HEK293 (cell line): ENCODE results near the gene DMD.

Experiments
- CTCF ChIA-PET: fragments of 350-600 bp; formaldehyde crosslinking; extraction: SDS; loops from one replicate; lab custom pipeline; 2021; ENCODE audit warnings: antibody characterized with exemption; lab: Yijun Ruan, JAX
- POLR2A ChIA-PET: fragments of 300-600 bp; formaldehyde crosslinking; extraction: SDS; loops from one replicate; lab custom pipeline; 2020; ENCODE audit warnings: antibody characterized with exemption, inconsistent platforms; lab: Yijun Ruan, JAX
- H3K27ac ChIP-seq: fragments of 200-500 bp; sonication (Bioruptor generic); 2 replicates; pipeline ENCODE4 v1.5.1; 2014; ENCODE audit warnings: low read depth, low read length, control low read depth, inconsistent platforms; ENCODE audit errors: extremely low read depth
- H3K36me3 ChIP-seq, 2 experiments: fragments of 200-500 bp in 1 of 2; sonication (Bioruptor generic) in 1 of 2; 1 replicate in 1 of 2; 2 replicates in 1 of 2; pipeline ENCODE4 v1.5.1; 2014 to 2017; ENCODE audit warnings: inconsistent platforms in 2 of 2, low read length in 2 of 2; ENCODE audit not compliant: control insufficient read depth in 2 of 2, insufficient read depth in 1 of 2
- H3K4me1 ChIP-seq: fragments of 200-500 bp; sonication (Bioruptor generic); 2 replicates; pipeline ENCODE4 v1.5.1; 2014; ENCODE audit warnings: mild to moderate bottlenecking, low read length, inconsistent platforms; ENCODE audit not compliant: control insufficient read depth, insufficient read depth
- H3K4me3 ChIP-seq: 2 replicates; pipeline ENCODE4 v1.5.1; 2011; ENCODE audit warnings: low read depth, mild to moderate bottlenecking, control low read depth, low read length, moderate library complexity
- H3K9me3 ChIP-seq: fragments of 200-500 bp; sonication (Bioruptor generic); 2 replicates; pipeline ENCODE4 v1.5.1; 2014; ENCODE audit warnings: low read depth, low read length, inconsistent platforms; ENCODE audit not compliant: control insufficient read depth, insufficient read depth
- FEZF1 ChIP-seq: fragments of 450-650 bp; formaldehyde crosslinking; IDR thresholded peaks from 2 replicates; pipeline ENCODE4 v1.5.1; 2016; ENCODE audit warnings: missing biosample characterization, missing genetic modification characterization
- PRDM1 ChIP-seq: fragments of 450-650 bp; formaldehyde crosslinking; IDR thresholded peaks from 2 replicates; pipeline ENCODE4; 2016; ENCODE audit warnings: missing biosample characterization, missing genetic modification characterization
- RBAK ChIP-seq: fragments of 450-650 bp; formaldehyde crosslinking; IDR thresholded peaks from 2 replicates; pipeline ENCODE4 v1.5.1; 2016; ENCODE audit warnings: missing biosample characterization, missing genetic modification characterization
- TCF7L2 ChIP-seq: IDR thresholded peaks from 2 replicates; pipeline ENCODE4 v1.6.1; 2011; ENCODE audit warnings: low read depth, mild to moderate bottlenecking, inconsistent platforms, low read length, moderate library complexity, borderline replicate concordance
- YY2 ChIP-seq: fragments of 450-650 bp; formaldehyde crosslinking; IDR thresholded peaks from 2 replicates; pipeline ENCODE4 v1.5.1; 2016; ENCODE audit warnings: missing biosample characterization, missing genetic modification characterization
- ZBTB21 ChIP-seq: fragments of 450-650 bp; formaldehyde crosslinking; IDR thresholded peaks from 2 replicates; pipeline ENCODE4 v1.5.1; 2017; ENCODE audit warnings: missing biosample characterization, missing genetic modification characterization
- ZBTB7A ChIP-seq: fragments of 450-650 bp; formaldehyde crosslinking; IDR thresholded peaks from 2 replicates; pipeline ENCODE4 v1.5.1; 2016; ENCODE audit warnings: low read depth, missing biosample characterization, missing genetic modification characterization
- ZFHX2 ChIP-seq: fragments of 450-650 bp; formaldehyde crosslinking; conservative IDR thresholded peaks from 2 replicates; pipeline ENCODE4 v1.5.1; 2016; ENCODE audit warnings: missing biosample characterization, missing genetic modification characterization
- ZFP41 ChIP-seq: fragments of 450-650 bp; formaldehyde crosslinking; IDR thresholded peaks from 2 replicates; pipeline ENCODE4 v1.5.1; 2016; ENCODE audit warnings: missing biosample characterization, missing genetic modification characterization, borderline replicate concordance
- ZNF19 ChIP-seq: fragments of 450-650 bp; formaldehyde crosslinking; IDR thresholded peaks from 2 replicates; pipeline ENCODE4; 2016; ENCODE audit warnings: missing biosample characterization, missing genetic modification characterization, low read depth
- ZNF202 ChIP-seq: fragments of 450-650 bp; formaldehyde crosslinking; IDR thresholded peaks from 2 replicates; pipeline ENCODE4 v1.5.1; 2016; ENCODE audit warnings: missing biosample characterization, missing genetic modification characterization, borderline replicate concordance
- ZNF23 ChIP-seq: fragments of 450-650 bp; formaldehyde crosslinking; IDR thresholded peaks from 2 replicates; pipeline ENCODE4 v1.5.1; 2016; ENCODE audit warnings: missing biosample characterization, missing genetic modification characterization, borderline replicate concordance
- ZNF248 ChIP-seq: fragments of 450-650 bp; formaldehyde crosslinking; IDR thresholded peaks from 2 replicates; pipeline ENCODE4 v1.5.1; 2017; ENCODE audit warnings: missing biosample characterization, missing genetic modification characterization
- ZNF292 ChIP-seq: fragments of 450-650 bp; formaldehyde crosslinking; IDR thresholded peaks from 2 replicates; pipeline ENCODE4 v1.5.1; 2016; ENCODE audit warnings: low read depth, missing biosample characterization, missing genetic modification characterization, borderline replicate concordance
- ZNF48 ChIP-seq: fragments of 450-650 bp; formaldehyde crosslinking; IDR thresholded peaks from 2 replicates; pipeline ENCODE4 v1.5.1; 2016; ENCODE audit warnings: missing biosample characterization, missing genetic modification characterization
- ZNF529 ChIP-seq: fragments of 450-650 bp; formaldehyde crosslinking; IDR thresholded peaks from 2 replicates; pipeline ENCODE4 v1.5.1; 2017; ENCODE audit warnings: missing genetic modification characterization, missing biosample characterization; ENCODE audit not compliant: insufficient replicate concordance
- ZNF530 ChIP-seq: fragments of 450-650 bp; formaldehyde crosslinking; IDR thresholded peaks from 2 replicates; pipeline ENCODE4 v1.5.1; 2016; ENCODE audit warnings: low read depth, missing biosample characterization, missing genetic modification characterization
- ZNF560 ChIP-seq: fragments of 450-650 bp; formaldehyde crosslinking; IDR thresholded peaks from 2 replicates; pipeline ENCODE4 v1.5.1; 2017; ENCODE audit warnings: missing biosample characterization, missing genetic modification characterization, borderline replicate concordance
- ZNF629 ChIP-seq: fragments of 450-650 bp; formaldehyde crosslinking; IDR thresholded peaks from 2 replicates; pipeline ENCODE4 v1.5.1; 2017; ENCODE audit warnings: missing biosample characterization, missing genetic modification characterization
- ZNF664 ChIP-seq: fragments of 450-650 bp; formaldehyde crosslinking; IDR thresholded peaks from 2 replicates; pipeline ENCODE4 v1.5.1; 2016; ENCODE audit warnings: missing biosample characterization, missing genetic modification characterization
- ZNF692 ChIP-seq: fragments of 450-650 bp; formaldehyde crosslinking; IDR thresholded peaks from 2 replicates; pipeline ENCODE4 v1.5.1; 2016; ENCODE audit warnings: missing biosample characterization, missing genetic modification characterization
- ZNF747 ChIP-seq: fragments of 450-650 bp; formaldehyde crosslinking; IDR thresholded peaks from 2 replicates; pipeline ENCODE4 v1.5.1; 2016; ENCODE audit warnings: missing biosample characterization, missing genetic modification characterization
- ZNF837 ChIP-seq: fragments of 450-650 bp; formaldehyde crosslinking; IDR thresholded peaks from 2 replicates; pipeline ENCODE4 v1.5.1; 2016; ENCODE audit warnings: missing biosample characterization, missing genetic modification characterization
- TF ChIP-seq, protein P1 (sequence below): fragments of 450-650 bp; formaldehyde crosslinking; IDR thresholded peaks from 2 replicates; pipeline ENCODE4 v1.5.1; 2016; ENCODE audit warnings: missing biosample characterization, missing genetic modification characterization
- TF ChIP-seq, protein P2 (sequence below): fragments of 450-650 bp; formaldehyde crosslinking; IDR thresholded peaks from 2 replicates; pipeline ENCODE4 v1.5.1; 2016; ENCODE audit warnings: missing biosample characterization, missing genetic modification characterization
- TF ChIP-seq, protein P3 (sequence below): fragments of 450-650 bp; formaldehyde crosslinking; conservative IDR thresholded peaks from 2 replicates; pipeline ENCODE4 v1.5.1; 2016; ENCODE audit warnings: low read depth, missing biosample characterization, missing genetic modification characterization

Gene DMD

DNA sequence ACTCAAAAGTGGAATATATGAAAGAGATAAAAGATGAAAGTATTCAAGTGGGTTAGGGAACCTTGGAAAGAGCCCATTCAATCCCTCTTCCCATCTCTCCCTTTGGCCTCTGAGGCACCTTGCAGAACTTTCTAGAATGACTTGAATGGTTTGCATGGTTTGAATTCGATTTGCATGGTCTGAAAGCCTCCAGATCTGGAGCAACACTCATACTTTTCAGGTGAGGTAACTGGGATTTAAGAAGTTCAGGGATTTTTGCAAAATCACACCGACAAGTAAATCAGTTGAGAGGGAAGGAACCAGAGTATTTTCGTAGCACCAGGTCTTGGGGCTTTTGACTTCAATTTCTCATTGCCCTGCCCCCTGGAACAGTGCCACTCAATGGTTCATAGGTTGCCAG lies 1663.5 kb downstream of the DMD start:
- H3K4me1 ChIP-seq: peaks cover under 1% of the 10 kb centered on the region; the same call in 1 of the 2 replicates
- POLR2A ChIA-PET: no interaction called here
- no peaks in the 10 kb centered on the region for H3K36me3 ChIP-seq
- CTCF ChIA-PET: no interaction called here
- H3K4me3 ChIP-seq: no peak overlapping the region
- TF ChIP-seq ZNF747 (no peak), ZNF248 (no peak), TCF7L2 (no peak), ZNF48 (tag by site-specific recombination) (no peak), ZBTB7A (no peak), ZNF202 (tag by site-specific recombination) (no peak), ZNF529 (tag by site-specific recombination) (no peak), ZFP41 (tag by site-specific recombination) (no peak), ZNF23 (tag by site-specific recombination) (no peak), ZNF629 (tag by site-specific recombination) (no peak), FEZF1 (tag by site-specific recombination) (no peak), ZNF837 (tag by site-specific recombination) (no peak), YY2 (tag by site-specific recombination) (no peak), ZNF692 (tag by site-specific recombination) (no peak), ZNF664 (tag by site-specific recombination) (no peak), ZBTB21 (no peak)
- TF ChIP-seq, protein P1, sequence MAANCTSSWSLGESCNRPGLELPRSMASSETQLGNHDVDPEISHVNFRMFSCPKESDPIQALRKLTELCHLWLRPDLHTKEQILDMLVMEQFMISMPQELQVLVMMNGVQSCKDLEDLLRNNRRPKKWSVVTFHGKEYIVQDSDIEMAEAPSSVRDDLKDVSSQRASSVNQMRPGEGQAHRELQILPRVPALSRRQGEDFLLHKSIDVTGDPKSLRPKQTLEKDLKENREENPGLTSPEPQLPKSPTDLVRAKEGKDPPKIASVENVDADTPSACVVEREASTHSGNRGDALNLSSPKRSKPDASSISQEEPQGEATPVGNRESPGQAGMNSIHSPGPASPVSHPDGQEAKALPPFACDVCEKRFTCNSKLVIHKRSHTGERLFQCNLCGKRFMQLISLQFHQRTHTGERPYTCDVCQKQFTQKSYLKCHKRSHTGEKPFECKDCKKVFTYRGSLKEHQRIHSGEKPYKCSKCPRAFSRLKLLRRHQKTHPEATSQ: no peak
- TF ChIP-seq, protein P2, sequence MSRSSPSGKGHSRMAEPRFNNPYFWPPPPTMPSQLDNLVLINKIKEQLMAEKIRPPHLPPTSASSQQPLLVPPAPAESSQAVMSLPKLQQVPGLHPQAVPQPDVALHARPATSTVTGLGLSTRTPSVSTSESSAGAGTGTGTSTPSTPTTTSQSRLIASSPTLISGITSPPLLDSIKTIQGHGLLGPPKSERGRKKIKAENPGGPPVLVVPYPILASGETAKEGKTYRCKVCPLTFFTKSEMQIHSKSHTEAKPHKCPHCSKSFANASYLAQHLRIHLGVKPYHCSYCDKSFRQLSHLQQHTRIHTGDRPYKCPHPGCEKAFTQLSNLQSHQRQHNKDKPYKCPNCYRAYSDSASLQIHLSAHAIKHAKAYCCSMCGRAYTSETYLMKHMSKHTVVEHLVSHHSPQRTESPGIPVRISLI (tag by site-specific recombination): no peak
- TF ChIP-seq, all 188 proteins: peak for 0
- Histone ChIP-seq H3K27ac (no peak overlapping the region), H3K9me3 (no peaks in the 10 kb centered on the region)

DNA sequence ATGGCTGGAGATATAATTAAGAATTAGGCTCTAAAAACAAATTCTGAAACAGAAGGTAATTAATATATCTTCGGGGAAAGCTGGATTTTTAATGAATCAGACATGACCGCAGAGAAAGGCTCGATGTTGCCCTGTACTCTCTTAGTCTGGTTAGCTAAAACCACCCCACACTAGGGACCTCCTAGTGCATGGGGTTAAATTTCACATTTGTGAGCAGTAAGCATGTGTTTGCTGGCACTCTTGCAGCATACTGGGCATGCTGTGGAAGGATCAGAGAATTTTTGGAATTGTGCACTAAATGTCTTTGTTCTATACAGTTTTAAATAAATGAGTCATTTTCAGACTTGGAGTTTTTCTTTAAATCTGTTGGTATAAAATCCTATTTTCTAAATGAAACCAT lies 1663.9 kb downstream of the DMD start:
- ChIA-PET POLR2A (no interaction called here), CTCF (no interaction called here)
- no peak for TF ChIP-seq ZNF19 (tag by site-specific recombination)
- no peak for TF ChIP-seq PRDM1 (tag by site-specific recombination)
- no peak for TF ChIP-seq ZNF292 (tag by site-specific recombination)
- no peak for TF ChIP-seq ZFHX2 (tag by site-specific recombination)
- no peak for TF ChIP-seq ZNF560 (tag by site-specific recombination)
- TF ChIP-seq, protein P3, sequence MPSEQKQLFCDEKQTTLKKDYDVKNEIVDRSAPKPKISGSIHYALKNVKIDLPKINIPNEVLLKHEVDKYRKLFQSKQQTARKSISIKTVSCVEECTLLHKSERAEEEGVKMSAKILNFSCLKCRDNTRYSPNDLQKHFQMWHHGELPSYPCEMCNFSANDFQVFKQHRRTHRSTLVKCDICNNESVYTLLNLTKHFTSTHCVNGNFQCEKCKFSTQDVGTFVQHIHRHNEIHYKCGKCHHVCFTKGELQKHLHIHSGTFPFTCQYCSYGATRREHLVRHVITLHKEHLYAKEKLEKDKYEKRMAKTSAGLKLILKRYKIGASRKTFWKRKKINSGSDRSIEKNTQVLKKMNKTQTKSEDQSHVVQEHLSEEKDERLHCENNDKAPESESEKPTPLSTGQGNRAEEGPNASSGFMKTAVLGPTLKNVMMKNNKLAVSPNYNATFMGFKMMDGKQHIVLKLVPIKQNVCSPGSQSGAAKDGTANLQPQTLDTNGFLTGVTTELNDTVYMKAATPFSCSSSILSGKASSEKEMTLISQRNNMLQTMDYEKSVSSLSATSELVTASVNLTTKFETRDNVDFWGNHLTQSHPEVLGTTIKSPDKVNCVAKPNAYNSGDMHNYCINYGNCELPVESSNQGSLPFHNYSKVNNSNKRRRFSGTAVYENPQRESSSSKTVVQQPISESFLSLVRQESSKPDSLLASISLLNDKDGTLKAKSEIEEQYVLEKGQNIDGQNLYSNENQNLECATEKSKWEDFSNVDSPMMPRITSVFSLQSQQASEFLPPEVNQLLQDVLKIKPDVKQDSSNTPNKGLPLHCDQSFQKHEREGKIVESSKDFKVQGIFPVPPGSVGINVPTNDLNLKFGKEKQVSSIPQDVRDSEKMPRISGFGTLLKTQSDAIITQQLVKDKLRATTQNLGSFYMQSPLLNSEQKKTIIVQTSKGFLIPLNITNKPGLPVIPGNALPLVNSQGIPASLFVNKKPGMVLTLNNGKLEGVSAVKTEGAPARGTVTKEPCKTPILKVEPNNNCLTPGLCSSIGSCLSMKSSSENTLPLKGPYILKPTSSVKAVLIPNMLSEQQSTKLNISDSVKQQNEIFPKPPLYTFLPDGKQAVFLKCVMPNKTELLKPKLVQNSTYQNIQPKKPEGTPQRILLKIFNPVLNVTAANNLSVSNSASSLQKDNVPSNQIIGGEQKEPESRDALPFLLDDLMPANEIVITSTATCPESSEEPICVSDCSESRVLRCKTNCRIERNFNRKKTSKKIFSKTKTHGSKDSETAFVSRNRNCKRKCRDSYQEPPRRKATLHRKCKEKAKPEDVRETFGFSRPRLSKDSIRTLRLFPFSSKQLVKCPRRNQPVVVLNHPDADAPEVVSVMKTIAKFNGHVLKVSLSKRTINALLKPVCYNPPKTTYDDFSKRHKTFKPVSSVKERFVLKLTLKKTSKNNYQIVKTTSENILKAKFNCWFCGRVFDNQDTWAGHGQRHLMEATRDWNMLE (tag by site-specific recombination): no peak
- no peak for TF ChIP-seq ZNF530 (tag by site-specific recombination)
- no peak for TF ChIP-seq RBAK

More for the DNA sequence above, 1663.9 kb downstream of the DMD start:
- H3K27ac ChIP-seq: no peak overlapping the region
- peaks cover 5% of the 10 kb centered on the region; the same call in 1 of the 2 replicates for H3K4me1 ChIP-seq
- H3K36me3 ChIP-seq: no peaks in the 10 kb centered on the region
- H3K4me3 ChIP-seq: no peak overlapping the region
- no peaks in the 10 kb centered on the region for H3K9me3 ChIP-seq
